ENCODE results near the gene PTPN4.

PTPN4 gene

GRCh38 chr2:119860924-119861323, 101.2 kb downstream of the PTPN4 start:
- no peak for DNase-seq

- no peak for DNase-seq
These were observed 102.6 kb downstream of the PTPN4 start for GRCh38 chr2:119862127-119862889.

- no peak for DNase-seq
These were observed 104.6 kb downstream of the PTPN4 start for GRCh38 chr2:119864318-119864717.

- no peak for DNase-seq
These were observed 112.0 kb downstream of the PTPN4 start for GRCh38 chr2:119871725-119872124.

- no peak for DNase-seq
These were observed 113.9 kb downstream of the PTPN4 start for GRCh38 chr2:119873350-119874315.

- DNase-seq, result no peak
These were observed 119.8 kb downstream of the PTPN4 start for GRCh38 chr2:119879502-119879901.

GRCh38 chr2:119888680-119889079, 129.0 kb downstream of the PTPN4 start:
- DNase-seq, result no peak

GRCh38 chr2:119897736-119898395, 138.1 kb downstream of the PTPN4 start:
- no peak for DNase-seq

GRCh38 chr2:119901013-119901412, 141.3 kb downstream of the PTPN4 start:
- DNase-seq, result no peak

- no peak for DNase-seq
These were observed 150.8 kb downstream of the PTPN4 start for GRCh38 chr2:119910566-119910965.

GRCh38 chr2:119914266-119914665, 154.5 kb downstream of the PTPN4 start:
- no peak for DNase-seq

- DNase-seq, result no peak
These were observed 162.1 kb downstream of the PTPN4 start for GRCh38 chr2:119921825-119922224.

- DNase-seq, result no peak
These were observed 163.0 kb downstream of the PTPN4 start for GRCh38 chr2:119922699-119923098.

- DNase-seq, result no peak
These were observed 169.8 kb downstream of the PTPN4 start for GRCh38 chr2:119929537-119929936.

GRCh38 chr2:119932809-119933208, 173.1 kb downstream of the PTPN4 start:
- no peak for DNase-seq

- DNase-seq, result no peak
These were observed 174.6 kb downstream of the PTPN4 start for GRCh38 chr2:119934319-119934718.

- no peak for DNase-seq
These were observed 178.0 kb downstream of the PTPN4 start for GRCh38 chr2:119937680-119938079.

GRCh38 chr2:119939915-119940314, 180.2 kb downstream of the PTPN4 start:
- no peak for DNase-seq

- no peak for DNase-seq
These were observed 181.1 kb downstream of the PTPN4 start for GRCh38 chr2:119940856-119941255.

GRCh38 chr2:119941388-119941787, 181.7 kb downstream of the PTPN4 start:
- DNase-seq, result no peak

GRCh38 chr2:119941981-119942513, 182.3 kb downstream of the PTPN4 start:
- DNase-seq, result no peak

GRCh38 chr2:119943058-119943457, 183.3 kb downstream of the PTPN4 start:
- no peak for DNase-seq

GRCh38 chr2:119947535-119947934, 187.8 kb downstream of the PTPN4 start:
- DNase-seq, result no peak

Data from NCI-H1694 (cell line).